Measurements from ENCODE around the gene RBPJL.
"Not testable (repeated sequence)": the region's sequence is repeated elsewhere in the genome, so short reads cannot be mapped to it uniquely, and the experiment has no call there.

Gene RBPJL

DNA sequence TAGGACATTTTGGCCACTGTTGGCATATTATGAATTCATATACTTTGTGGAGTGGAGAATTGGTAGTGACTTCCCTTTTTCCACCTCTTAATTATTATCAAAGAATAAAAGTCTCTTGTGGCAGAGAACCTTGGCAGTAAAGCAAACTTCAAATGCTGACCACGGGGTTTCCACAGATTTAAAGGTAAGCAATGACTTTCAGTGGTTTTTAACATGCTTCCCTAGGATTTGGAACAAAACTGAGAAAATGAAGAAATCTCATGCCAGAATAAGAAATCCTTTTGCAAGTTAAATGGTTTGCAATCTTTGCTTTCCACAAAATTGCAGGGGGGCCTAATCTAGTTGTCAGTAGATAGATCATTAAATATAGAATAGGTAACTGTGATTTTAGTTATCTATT, 43.6 kb downstream of the RBPJL start:
- TF ChIP-seq, protein P1, sequence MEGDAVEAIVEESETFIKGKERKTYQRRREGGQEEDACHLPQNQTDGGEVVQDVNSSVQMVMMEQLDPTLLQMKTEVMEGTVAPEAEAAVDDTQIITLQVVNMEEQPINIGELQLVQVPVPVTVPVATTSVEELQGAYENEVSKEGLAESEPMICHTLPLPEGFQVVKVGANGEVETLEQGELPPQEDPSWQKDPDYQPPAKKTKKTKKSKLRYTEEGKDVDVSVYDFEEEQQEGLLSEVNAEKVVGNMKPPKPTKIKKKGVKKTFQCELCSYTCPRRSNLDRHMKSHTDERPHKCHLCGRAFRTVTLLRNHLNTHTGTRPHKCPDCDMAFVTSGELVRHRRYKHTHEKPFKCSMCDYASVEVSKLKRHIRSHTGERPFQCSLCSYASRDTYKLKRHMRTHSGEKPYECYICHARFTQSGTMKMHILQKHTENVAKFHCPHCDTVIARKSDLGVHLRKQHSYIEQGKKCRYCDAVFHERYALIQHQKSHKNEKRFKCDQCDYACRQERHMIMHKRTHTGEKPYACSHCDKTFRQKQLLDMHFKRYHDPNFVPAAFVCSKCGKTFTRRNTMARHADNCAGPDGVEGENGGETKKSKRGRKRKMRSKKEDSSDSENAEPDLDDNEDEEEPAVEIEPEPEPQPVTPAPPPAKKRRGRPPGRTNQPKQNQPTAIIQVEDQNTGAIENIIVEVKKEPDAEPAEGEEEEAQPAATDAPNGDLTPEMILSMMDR (conservative IDR thresholded peaks at IDR 0.05; ENCODE audit: control insufficient read depth, insufficient read depth, low read depth, low read length) = no peak
- no peak for DNase-seq (ENCODE audit: low read depth)
- H3K4me3 ChIP-seq (ENCODE audit: control insufficient read depth, low read depth, low read length) = no peak overlapping the region

DNA sequence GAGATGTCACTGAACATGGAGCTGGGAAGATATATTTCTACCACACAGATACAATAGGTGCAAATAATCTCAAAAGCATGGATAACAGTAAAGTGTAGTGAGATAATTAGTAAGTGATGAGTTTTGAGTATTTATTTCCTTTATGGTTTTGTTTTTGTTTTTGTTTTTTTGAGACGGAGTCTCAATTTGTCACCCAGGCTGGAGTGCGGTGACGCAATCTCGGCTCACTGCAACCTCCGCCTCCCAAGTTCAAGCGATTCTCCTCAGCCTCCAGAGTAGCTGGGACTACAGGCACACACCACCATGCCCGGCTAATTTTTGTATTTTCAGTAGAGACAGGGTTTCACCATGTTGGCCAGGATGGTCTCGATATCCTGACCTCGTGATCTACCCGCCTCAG, 44.2 kb downstream of the RBPJL start:
- not testable (repeated sequence) for DNase-seq (ENCODE audit: low read depth); H3K4me3 ChIP-seq (ENCODE audit: control insufficient read depth, low read depth, low read length)

DNA sequence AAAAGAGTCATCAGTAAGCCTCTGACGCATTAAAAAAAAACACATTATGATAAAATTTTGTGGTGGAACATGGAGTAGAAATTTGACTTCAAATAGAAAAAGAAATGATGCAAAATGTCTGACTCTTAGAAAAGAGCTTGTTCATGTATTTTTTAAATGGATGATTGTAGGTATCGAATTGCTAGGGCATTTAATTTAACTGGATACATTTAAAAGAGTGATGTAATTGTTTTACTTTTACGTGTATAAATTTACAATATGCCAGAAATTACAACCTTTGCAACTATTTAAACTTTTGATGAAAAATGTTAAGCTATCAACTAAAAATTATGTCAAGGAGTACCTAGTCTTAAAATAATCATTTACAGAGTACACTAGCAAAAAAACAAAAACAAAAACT, 46.1 kb downstream of the RBPJL start:
- H3K4me3 ChIP-seq (ENCODE audit: control insufficient read depth, low read depth, low read length) = no peak overlapping the region
- TF ChIP-seq, protein P1 (conservative IDR thresholded peaks at IDR 0.05; ENCODE audit: control insufficient read depth, insufficient read depth, low read depth, low read length) = no peak
- no peak for DNase-seq (ENCODE audit: low read depth)

DNA sequence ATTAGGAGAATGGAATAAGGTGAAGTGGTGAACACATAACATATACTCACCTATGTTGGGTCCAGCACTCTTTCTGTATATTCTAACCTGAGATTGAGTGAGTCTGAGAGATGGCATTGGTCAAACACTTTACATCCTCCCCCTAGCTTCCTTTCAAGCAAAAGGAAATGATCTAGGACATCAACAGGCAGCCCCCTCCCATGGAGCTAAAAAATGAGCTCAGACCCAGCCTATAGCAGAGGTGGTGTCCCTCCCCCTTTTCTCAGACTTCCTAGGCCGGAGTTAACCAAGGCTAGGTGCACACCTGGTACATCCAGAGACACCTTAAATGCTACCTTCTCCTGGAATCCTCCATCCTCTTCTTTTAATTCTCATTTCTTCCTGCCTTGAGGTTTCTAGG, 47.1 kb downstream of the RBPJL start:
- no peak overlapping the region for H3K4me3 ChIP-seq (ENCODE audit: control insufficient read depth, low read depth, low read length)
- TF ChIP-seq, protein P1 (conservative IDR thresholded peaks at IDR 0.05; ENCODE audit: control insufficient read depth, insufficient read depth, low read depth, low read length) = no peak
- DNase-seq (ENCODE audit: low read depth) = no peak

DNA sequence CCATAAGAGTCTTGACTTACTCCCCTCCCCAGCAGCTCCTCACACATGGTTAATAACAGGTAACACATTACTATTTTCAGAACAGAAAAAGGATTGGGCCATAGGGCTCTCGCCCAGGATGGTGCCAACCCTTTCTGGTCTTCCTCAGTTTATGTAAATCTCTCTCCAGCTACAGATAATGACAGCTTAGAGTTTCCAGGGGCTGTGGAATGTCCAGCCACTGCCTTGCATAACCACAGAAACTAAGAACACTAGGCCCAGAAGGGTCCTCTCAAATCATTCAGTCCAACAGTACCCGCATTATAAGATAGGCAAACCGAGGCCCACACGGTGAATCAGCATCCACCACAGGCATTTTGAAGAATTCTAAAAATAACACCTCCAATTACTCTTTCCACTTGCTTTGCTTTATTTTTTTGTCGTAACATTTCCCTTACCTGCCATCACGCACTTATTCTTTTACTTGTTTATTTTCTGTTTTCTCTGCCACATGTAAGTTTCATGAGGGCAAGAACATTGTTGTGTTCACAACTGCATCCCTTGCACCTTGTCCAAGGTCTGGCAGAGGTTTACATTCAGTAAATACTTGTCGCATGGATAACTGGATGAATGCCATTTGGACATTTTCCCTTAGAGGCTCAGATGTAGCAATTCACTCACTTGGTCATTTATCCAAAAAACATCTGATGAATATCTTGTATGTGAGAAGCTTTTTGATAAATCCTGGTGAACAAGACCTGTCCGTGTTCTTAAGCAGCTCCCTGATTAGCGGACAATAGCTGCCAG, 48.0 kb downstream of the RBPJL start:
- H3K4me3 ChIP-seq (ENCODE audit: control insufficient read depth, low read depth, low read length) = no peak overlapping the region
- TF ChIP-seq, protein P1 (conservative IDR thresholded peaks at IDR 0.05; ENCODE audit: control insufficient read depth, insufficient read depth, low read depth, low read length) = no peak
- no peak for DNase-seq (ENCODE audit: low read depth)

DNA sequence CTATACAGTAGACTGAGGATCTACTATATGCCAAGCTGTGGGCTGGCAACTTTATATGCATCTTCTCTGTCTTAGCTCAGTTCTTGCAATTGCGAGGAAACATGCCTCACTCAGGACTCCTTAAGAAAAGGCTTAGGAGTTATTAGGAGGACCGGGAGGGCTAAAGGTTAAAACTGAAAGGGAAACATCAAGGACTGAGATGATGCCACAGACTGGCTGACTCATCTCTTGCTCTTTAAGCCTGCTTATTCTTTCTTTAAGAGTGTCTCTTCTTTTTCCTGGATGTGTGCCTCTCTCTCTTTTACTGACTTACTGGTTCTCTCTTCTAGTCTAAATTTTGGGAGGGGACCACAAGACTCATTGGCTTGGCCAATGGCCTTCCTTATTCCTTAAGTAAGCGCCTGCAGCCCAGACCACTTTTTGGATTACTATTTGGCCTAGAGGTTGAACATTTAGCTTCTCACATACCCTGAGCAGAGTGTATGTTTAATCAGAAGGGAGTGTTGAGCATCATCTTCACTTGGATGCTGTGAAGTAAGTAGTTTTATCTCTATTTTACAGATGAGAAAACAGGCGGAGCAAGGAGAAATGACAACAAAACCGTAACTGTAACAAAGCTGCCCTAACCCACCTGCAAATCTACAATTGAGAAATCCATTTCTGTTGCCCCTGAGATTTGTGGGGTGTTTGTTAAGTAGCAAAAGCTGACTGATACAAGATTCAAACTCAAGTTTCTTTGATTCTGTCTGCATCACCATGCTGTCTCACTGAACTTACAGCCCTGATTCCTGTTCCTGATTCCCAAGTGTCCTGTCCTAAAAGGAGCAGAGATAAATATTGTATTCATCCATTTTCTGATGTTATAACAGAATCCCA, 48.8 kb downstream of the RBPJL start:
- H3K4me3 ChIP-seq (ENCODE audit: control insufficient read depth, low read depth, low read length) = no peak overlapping the region
- TF ChIP-seq, protein P1 (conservative IDR thresholded peaks at IDR 0.05; ENCODE audit: control insufficient read depth, insufficient read depth, low read depth, low read length) = no peak
- DNase-seq (ENCODE audit: low read depth) = peak; percentile 84
